GM12878 (cell line): ENCODE data around the gene P2RX1. TPM values are rescaled to one million over a fixed set of nuclear protein-coding genes. Genes with fewer than 3 reads are reported as not detected.

ENCODE experiments used
- BACH1 ChIP-seq: fragments of 450-650 bp; IDR thresholded peaks from 2 replicates; pipeline ENCODE4 v1.6.1; 2017; ENCODE audit warnings: mild to moderate bottlenecking, borderline replicate concordance
- BRCA1 ChIP-seq: IDR thresholded peaks from 2 replicates; pipeline ENCODE4 v1.6.1; 2011; ENCODE audit warnings: low read depth, low read length, improper control_type of control experiment
- CREB1 ChIP-seq: IDR thresholded peaks from 2 replicates; pipeline ENCODE4 v1.6.1; 2012; ENCODE audit warnings: low read depth, mild to moderate bottlenecking, inconsistent platforms
- CREM ChIP-seq: IDR thresholded peaks from 2 replicates; pipeline ENCODE4 v1.6.1; 2014; ENCODE audit warnings: antibody characterized with exemption, low read depth
- EZH2 ChIP-seq: IDR thresholded peaks from 2 replicates; pipeline ENCODE4 v1.6.1; 2012; ENCODE audit warnings: low read depth, mild to moderate bottlenecking, control low read depth, inconsistent platforms, low read length, borderline replicate concordance; ENCODE audit not compliant: control insufficient read depth
- FOXK2 ChIP-seq: fragments of 450-650 bp; IDR thresholded peaks from 2 replicates; pipeline ENCODE4 v1.6.1; 2017; ENCODE audit warnings: mild to moderate bottlenecking, moderate library complexity
- HDGF ChIP-seq: fragments of 450-650 bp; IDR thresholded peaks from 2 replicates; pipeline ENCODE4 v1.6.1; 2016; ENCODE audit warnings: antibody characterized with exemption
- IKZF1 ChIP-seq: fragments of 450-650 bp; conservative IDR thresholded peaks from 2 replicates; pipeline ENCODE4 v1.6.1; 2017; ENCODE audit warnings: antibody characterized with exemption, mild to moderate bottlenecking
- JUND ChIP-seq: IDR thresholded peaks from 2 replicates; pipeline ENCODE4 v1.6.1; 2012; ENCODE audit warnings: low read depth, mild to moderate bottlenecking, low read length, improper control_type of control experiment, moderate library complexity
- NR2C2 ChIP-seq: IDR thresholded peaks from 2 replicates; pipeline ENCODE4 v1.6.1; 2011; ENCODE audit warnings: borderline replicate concordance, low read depth; ENCODE audit not compliant: control insufficient read depth, insufficient read length
- POLR2A ChIP-seq: IDR thresholded peaks from 2 replicates; pipeline ENCODE4 v1.6.1; 2011; ENCODE audit warnings: low read depth, mild to moderate bottlenecking, low read length
- RFX5 ChIP-seq: IDR thresholded peaks from 2 replicates; pipeline ENCODE4 v1.6.1; 2011; ENCODE audit warnings: low read depth, low read length, improper control_type of control experiment
- SMC3 ChIP-seq: IDR thresholded peaks from 2 replicates; pipeline ENCODE4 v1.6.1; 2011; ENCODE audit warnings: low read length, improper control_type of control experiment, borderline replicate concordance
- STAT1 ChIP-seq: fragments of 450-650 bp; conservative IDR thresholded peaks from 2 replicates; pipeline ENCODE4 v1.6.1; 2014; ENCODE audit warnings: antibody characterized with exemption, mild to moderate bottlenecking
- TCF3 ChIP-seq: IDR thresholded peaks from 2 replicates; pipeline ENCODE4 v1.6.1; 2012; ENCODE audit warnings: low read depth, mild to moderate bottlenecking, low read length, borderline replicate concordance; ENCODE audit not compliant: insufficient read depth
- ZSCAN29 ChIP-seq: fragments of 450-650 bp; IDR thresholded peaks from 2 replicates; pipeline ENCODE4 v1.6.1; 2017; ENCODE audit warnings: mild to moderate bottlenecking, moderate library complexity
- polyA plus RNA-seq, 11 experiments: library from polyadenylated mRNA; depleted of rRNA in 4 of 11; unstranded in 6 of 11; stranded (reverse) in 5 of 11; fragments of >200 nt; fragmentation: Nextera tagmentation in 4 of 11; fragmentation: Illumina TruSeq in 1 of 11; extraction: Ambion mirVana in 4 of 11; extraction: Trizol in 1 of 11; gene quantifications; 1 replicate in 1 of 11; 2 replicates in 10 of 11; pipeline versions ENCODE4 v1.2.1 to v1.2.3, GENCODE V29; 2011 to 2016; ENCODE audit warnings: inconsistent platforms in 2 of 11, missing spikeins in 2 of 11, low read depth in 1 of 11
- total RNA-seq, 4 experiments: library from RNA; depleted of rRNA in 3 of 4; stranded (reverse); fragments of >200 nt in 3 of 4; fragmentation: Illumina TruSeq in 1 of 4; extraction: Trizol in 1 of 4; gene quantifications; 2 replicates each; pipeline versions ENCODE4 v1.2.1 to v1.2.3, GENCODE V29; 2013 to 2021
- TF ChIP-seq, protein P1 (sequence below): fragments of 450-650 bp; IDR thresholded peaks from 2 replicates; pipeline ENCODE4 v1.6.1; 2016; ENCODE audit warnings: mild to moderate bottlenecking, moderate library complexity, borderline replicate concordance
- TF ChIP-seq, protein P2 (sequence below): fragments of 150-350 bp; IDR thresholded peaks from 2 replicates; pipeline ENCODE4 v1.6.1; 2016; ENCODE audit warnings: low read depth, low read length
- TF ChIP-seq, protein P3 (sequence below): fragments of 450-650 bp; IDR thresholded peaks from 2 replicates; pipeline ENCODE4 v1.6.1; 2018; ENCODE audit warnings: mild to moderate bottlenecking, low read depth, moderate library complexity; ENCODE audit not compliant: partially characterized antibody

P2RX1 gene
- total and polyA plus RNA-seq, 10 of the 15 experiments (the other 5 are each of a cell fraction or from before 2014, with no cell fraction given): 0.12 to 6.2 (median 3.4) TPM

DNA sequence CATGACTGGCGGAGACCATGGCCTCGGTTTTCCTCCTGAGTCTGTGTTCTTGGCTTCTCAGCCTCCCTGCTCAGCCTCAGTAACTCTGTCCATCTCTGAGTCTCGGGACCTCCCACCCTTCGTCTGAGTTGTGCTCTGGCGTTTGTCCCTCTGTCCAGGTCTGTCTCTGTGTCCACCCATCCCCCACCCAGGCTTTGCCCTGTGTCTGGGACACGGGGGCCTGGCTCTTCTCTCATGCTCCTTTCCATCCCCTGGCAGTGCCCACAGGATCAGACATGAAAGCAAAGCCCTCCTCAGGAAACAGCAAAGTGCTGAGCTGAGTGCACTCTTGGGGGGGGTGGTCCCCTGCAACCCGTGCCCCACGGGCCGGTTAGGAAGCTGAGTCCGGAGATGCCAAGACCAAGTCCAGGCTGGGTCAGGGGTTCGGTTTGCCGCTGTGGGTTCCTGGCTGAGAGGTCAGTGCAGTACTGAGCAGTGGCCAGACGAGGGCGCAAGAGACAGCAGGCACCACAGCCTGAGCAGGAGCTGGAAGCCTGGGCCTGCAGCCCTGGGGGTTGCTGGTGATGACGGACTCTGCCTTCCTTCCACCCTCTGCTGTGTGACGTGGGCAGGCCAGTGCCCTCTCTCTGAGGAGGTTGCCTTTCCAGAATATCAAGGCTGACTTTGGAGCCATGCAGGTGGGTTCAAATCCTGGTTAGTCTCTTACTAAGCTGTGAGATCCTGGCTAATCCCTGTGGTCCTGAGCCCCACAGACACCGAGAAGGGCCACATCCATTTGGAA, 2.5 kb downstream of the P2RX1 start (continued):
- TF ChIP-seq, protein P1, sequence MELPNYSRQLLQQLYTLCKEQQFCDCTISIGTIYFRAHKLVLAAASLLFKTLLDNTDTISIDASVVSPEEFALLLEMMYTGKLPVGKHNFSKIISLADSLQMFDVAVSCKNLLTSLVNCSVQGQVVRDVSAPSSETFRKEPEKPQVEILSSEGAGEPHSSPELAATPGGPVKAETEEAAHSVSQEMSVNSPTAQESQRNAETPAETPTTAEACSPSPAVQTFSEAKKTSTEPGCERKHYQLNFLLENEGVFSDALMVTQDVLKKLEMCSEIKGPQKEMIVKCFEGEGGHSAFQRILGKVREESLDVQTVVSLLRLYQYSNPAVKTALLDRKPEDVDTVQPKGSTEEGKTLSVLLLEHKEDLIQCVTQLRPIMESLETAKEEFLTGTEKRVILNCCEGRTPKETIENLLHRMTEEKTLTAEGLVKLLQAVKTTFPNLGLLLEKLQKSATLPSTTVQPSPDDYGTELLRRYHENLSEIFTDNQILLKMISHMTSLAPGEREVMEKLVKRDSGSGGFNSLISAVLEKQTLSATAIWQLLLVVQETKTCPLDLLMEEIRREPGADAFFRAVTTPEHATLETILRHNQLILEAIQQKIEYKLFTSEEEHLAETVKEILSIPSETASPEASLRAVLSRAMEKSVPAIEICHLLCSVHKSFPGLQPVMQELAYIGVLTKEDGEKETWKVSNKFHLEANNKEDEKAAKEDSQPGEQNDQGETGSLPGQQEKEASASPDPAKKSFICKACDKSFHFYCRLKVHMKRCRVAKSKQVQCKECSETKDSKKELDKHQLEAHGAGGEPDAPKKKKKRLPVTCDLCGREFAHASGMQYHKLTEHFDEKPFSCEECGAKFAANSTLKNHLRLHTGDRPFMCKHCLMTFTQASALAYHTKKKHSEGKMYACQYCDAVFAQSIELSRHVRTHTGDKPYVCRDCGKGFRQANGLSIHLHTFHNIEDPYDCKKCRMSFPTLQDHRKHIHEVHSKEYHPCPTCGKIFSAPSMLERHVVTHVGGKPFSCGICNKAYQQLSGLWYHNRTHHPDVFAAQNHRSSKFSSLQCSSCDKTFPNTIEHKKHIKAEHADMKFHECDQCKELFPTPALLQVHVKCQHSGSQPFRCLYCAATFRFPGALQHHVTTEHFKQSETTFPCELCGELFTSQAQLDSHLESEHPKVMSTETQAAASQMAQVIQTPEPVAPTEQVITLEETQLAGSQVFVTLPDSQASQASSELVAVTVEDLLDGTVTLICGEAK: no peak; the same call in 1 of the 2 replicates
- TF ChIP-seq ZSCAN29 (no peak), CREM (0 out of 2 replicates have a peak, but pooled peaks have one; percentile 61), EZH2 (no peak), IKZF1 (0 out of 2 replicates have a peak, but pooled peaks have one; percentile 68), HDGF (no peak; the same call in 1 of the 2 replicates), RFX5 (0 out of 2 replicates have a peak, but pooled peaks have one; percentile 12), STAT1 (peak; percentile 84; the same call in 1 of the 2 replicates), CREB1 (peak; percentile 63), TCF3 (peak; percentile 36; the same call in 1 of the 2 replicates), NR2C2 (no peak), BRCA1 (no peak), JUND (no peak), POLR2A (no peak), SMC3 (peak; percentile 92), BACH1 (0 out of 2 replicates have a peak, but pooled peaks have one; percentile 29), FOXK2 (no peak)
- TF ChIP-seq, protein P2, sequence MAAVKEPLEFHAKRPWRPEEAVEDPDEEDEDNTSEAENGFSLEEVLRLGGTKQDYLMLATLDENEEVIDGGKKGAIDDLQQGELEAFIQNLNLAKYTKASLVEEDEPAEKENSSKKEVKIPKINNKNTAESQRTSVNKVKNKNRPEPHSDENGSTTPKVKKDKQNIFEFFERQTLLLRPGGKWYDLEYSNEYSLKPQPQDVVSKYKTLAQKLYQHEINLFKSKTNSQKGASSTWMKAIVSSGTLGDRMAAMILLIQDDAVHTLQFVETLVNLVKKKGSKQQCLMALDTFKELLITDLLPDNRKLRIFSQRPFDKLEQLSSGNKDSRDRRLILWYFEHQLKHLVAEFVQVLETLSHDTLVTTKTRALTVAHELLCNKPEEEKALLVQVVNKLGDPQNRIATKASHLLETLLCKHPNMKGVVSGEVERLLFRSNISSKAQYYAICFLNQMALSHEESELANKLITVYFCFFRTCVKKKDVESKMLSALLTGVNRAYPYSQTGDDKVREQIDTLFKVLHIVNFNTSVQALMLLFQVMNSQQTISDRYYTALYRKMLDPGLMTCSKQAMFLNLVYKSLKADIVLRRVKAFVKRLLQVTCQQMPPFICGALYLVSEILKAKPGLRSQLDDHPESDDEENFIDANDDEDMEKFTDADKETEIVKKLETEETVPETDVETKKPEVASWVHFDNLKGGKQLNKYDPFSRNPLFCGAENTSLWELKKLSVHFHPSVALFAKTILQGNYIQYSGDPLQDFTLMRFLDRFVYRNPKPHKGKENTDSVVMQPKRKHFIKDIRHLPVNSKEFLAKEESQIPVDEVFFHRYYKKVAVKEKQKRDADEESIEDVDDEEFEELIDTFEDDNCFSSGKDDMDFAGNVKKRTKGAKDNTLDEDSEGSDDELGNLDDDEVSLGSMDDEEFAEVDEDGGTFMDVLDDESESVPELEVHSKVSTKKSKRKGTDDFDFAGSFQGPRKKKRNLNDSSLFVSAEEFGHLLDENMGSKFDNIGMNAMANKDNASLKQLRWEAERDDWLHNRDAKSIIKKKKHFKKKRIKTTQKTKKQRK: no peak
- TF ChIP-seq, protein P3, sequence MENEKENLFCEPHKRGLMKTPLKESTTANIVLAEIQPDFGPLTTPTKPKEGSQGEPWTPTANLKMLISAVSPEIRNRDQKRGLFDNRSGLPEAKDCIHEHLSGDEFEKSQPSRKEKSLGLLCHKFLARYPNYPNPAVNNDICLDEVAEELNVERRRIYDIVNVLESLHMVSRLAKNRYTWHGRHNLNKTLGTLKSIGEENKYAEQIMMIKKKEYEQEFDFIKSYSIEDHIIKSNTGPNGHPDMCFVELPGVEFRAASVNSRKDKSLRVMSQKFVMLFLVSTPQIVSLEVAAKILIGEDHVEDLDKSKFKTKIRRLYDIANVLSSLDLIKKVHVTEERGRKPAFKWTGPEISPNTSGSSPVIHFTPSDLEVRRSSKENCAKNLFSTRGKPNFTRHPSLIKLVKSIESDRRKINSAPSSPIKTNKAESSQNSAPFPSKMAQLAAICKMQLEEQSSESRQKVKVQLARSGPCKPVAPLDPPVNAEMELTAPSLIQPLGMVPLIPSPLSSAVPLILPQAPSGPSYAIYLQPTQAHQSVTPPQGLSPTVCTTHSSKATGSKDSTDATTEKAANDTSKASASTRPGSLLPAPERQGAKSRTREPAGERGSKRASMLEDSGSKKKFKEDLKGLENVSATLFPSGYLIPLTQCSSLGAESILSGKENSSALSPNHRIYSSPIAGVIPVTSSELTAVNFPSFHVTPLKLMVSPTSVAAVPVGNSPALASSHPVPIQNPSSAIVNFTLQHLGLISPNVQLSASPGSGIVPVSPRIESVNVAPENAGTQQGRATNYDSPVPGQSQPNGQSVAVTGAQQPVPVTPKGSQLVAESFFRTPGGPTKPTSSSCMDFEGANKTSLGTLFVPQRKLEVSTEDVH: no peak
